ENCODE data around the gene MAGEA4. TPM values are rescaled to one million over a fixed set of nuclear protein-coding genes. Genes with fewer than 3 reads are reported as not detected.

Gene MAGEA4
- total and polyA plus RNA-seq, 10 donors, result not detected

DNA sequence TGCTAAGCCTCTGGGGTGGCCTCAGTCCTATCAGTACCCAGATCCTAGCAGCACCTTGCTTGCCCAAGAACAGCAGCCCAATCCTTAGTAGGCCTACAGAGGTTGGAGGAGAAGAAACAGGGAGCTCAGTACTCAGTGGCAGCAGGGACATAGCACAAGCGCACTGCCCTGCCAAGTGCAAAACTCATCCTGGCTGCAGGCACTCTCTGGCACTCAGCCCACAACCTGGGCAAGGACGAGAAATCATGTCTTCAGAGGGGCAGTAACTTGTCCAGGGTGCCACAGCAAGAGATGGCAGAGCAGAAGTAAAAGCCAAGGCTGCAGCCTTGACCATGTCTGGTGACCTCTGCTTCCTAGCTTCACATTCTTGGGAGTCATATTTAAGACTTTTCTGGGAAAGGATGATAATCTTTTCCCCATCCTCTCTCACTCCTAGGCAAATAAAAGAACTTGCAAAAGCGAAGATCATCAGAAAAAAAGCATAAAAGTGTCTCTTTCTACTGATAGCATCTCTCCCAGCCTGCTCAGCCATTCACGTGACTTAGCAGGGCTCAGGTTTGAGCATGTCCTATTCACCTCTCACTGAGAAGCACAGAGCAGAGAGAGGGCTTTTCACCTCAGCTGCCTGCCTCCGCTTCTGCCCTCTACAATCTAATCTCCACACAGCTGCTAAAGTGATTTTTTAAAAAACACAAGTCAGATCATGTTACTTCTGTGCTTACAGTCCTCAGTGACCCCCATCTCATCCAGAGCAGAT is 37.2 kb upstream of the MAGEA4 start:
- no peaks in the 10 kb centered on the region for H3K4me1 ChIP-seq
- H3K27ac ChIP-seq, result no peak overlapping the region
- no peaks in the 10 kb centered on the region for H3K27me3 ChIP-seq (replicated peaks in 1 of 7)
- WGBS, 5 donors, result 50 to 65% (median 53%) methylated on average over 4 to 5 of the region's 5 CpGs
- TF ChIP-seq, protein P1, sequence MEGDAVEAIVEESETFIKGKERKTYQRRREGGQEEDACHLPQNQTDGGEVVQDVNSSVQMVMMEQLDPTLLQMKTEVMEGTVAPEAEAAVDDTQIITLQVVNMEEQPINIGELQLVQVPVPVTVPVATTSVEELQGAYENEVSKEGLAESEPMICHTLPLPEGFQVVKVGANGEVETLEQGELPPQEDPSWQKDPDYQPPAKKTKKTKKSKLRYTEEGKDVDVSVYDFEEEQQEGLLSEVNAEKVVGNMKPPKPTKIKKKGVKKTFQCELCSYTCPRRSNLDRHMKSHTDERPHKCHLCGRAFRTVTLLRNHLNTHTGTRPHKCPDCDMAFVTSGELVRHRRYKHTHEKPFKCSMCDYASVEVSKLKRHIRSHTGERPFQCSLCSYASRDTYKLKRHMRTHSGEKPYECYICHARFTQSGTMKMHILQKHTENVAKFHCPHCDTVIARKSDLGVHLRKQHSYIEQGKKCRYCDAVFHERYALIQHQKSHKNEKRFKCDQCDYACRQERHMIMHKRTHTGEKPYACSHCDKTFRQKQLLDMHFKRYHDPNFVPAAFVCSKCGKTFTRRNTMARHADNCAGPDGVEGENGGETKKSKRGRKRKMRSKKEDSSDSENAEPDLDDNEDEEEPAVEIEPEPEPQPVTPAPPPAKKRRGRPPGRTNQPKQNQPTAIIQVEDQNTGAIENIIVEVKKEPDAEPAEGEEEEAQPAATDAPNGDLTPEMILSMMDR (IDR thresholded peaks at IDR 0.05 in 8 of 11, conservative IDR thresholded peaks at IDR 0.05 in 3 of 11), result no peak
- TF ChIP-seq POLR2A (IDR thresholded peaks at IDR 0.05) (no peak), POLR2AphosphoS5 (IDR thresholded peaks at IDR 0.05) (no peak)
- no peak overlapping the region for H3K4me3 ChIP-seq
- intact Hi-C loops (cut with DNase I; ENCODE audit: low total_unique reads), result no loop called here
- DNase-seq, result no peak
- H3K36me3 ChIP-seq, result no peaks in the 10 kb centered on the region
- peaks cover 0 to 4% (median 0%) of the 10 kb centered on the region in 8 donors for H3K9me3 ChIP-seq

DNA sequence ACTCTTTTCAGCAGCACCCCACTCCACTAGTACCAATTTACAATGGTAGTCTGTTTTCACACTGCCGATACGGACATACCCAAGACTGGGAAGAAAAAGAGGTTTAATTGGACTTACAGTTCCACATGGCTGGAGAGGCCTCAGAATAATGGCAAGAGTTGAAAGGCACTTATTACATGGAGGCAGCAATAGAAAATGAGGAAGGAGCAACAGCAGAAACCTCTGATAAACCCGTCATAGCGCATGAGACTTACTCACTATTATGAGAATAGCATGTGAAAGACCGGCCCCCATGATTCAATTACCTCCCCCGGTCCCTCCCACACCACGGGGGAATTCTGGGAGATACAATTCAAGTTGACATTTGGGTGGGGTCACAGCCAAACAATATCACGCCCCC is 34.1 kb upstream of the MAGEA4 start:
- WGBS, 5 donors, result 66 to 82% (median 72%) methylated on average over 8 of the region's 8 CpGs
- no peak for DNase-seq
- no peak overlapping the region for H3K4me3 ChIP-seq
- H3K36me3 ChIP-seq, result no peaks in the 10 kb centered on the region
- H3K4me1 ChIP-seq, result no peaks in the 10 kb centered on the region
- no peak overlapping the region for H3K27ac ChIP-seq
- H3K9me3 ChIP-seq, result peaks cover 0 to 4% (median 0%) of the 10 kb centered on the region in 8 donors
- TF ChIP-seq, protein P1 (IDR thresholded peaks at IDR 0.05 in 8 of 11, conservative IDR thresholded peaks at IDR 0.05 in 3 of 11), result no peak
- TF ChIP-seq POLR2AphosphoS5 (IDR thresholded peaks at IDR 0.05) (no peak), POLR2A (IDR thresholded peaks at IDR 0.05) (no peak)
- H3K27me3 ChIP-seq (replicated peaks in 1 of 7), result no peaks in the 10 kb centered on the region
- intact Hi-C loops (cut with DNase I; ENCODE audit: low total_unique reads), result no loop called here

DNA sequence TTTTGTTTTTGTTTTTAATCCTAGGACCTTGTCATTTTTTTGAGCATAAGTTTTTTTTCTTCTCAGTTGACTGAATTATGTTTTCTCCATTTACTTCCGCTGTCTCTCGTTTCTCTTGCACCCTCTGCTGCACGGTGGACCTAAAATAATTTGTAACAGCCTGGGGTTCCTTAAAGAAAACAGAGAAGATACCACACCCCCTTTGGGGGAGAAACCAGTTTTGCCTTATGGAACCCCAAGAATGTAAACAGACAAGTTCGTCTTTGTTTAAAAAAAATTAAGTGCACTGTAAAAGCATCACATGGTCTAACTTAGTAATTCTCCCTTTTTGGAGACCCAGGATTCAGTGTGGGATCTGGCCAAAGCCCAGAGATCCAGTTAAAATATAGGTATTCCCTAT is 32.8 kb upstream of the MAGEA4 start:
- no peaks in the 10 kb centered on the region for H3K4me1 ChIP-seq
- H3K36me3 ChIP-seq, result no peaks in the 10 kb centered on the region
- H3K4me3 ChIP-seq, result no peak overlapping the region
- H3K27me3 ChIP-seq (replicated peaks in 1 of 7), result no peaks in the 10 kb centered on the region
- intact Hi-C loops (cut with DNase I; ENCODE audit: low total_unique reads), result no loop called here
- H3K27ac ChIP-seq, result no peak overlapping the region
- peaks cover 0 to 4% (median 0%) of the 10 kb centered on the region in 8 donors for H3K9me3 ChIP-seq
- 73 to 84% (median 80%) methylated on average over 4 of the region's 4 CpGs for WGBS, 5 donors
- DNase-seq, result no peak
- TF ChIP-seq POLR2AphosphoS5 (IDR thresholded peaks at IDR 0.05), result no peak

DNA sequence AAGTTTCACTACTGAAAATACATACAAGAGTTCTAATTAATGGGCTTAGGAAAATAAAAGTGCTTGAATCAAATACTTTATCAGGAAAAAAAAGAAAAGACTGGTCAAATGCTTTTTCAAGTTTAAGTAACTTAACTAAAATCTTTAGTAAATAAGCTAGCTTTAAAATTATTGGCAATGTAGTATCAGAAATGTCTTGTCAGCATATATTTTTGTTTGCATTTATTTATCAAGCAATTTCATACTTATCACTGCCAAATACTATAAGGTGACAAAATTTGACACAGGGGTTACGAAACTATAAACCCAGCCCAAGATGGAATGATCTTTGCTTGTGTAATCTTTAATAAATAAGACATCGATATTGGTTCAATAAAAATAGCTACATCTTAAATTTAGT is 31.8 kb upstream of the MAGEA4 start:
- Histone ChIP-seq H3K4me1 (no peaks in the 10 kb centered on the region), H3K36me3 (no peaks in the 10 kb centered on the region), H3K27ac (no peak overlapping the region), H3K9me3 (peaks cover 0 to 4% (median 0%) of the 10 kb centered on the region in 8 donors), H3K27me3 (replicated peaks in 1 of 7) (no peaks in the 10 kb centered on the region), H3K4me3 (no peak overlapping the region)
- TF ChIP-seq POLR2A (IDR thresholded peaks at IDR 0.05) (no peak), POLR2AphosphoS5 (IDR thresholded peaks at IDR 0.05) (no peak)
- TF ChIP-seq, protein P1 (IDR thresholded peaks at IDR 0.05 in 8 of 11, conservative IDR thresholded peaks at IDR 0.05 in 3 of 11), result no peak
- intact Hi-C loops (cut with DNase I; ENCODE audit: low total_unique reads), result no loop called here
- WGBS, 5 donors, result 38 to 89% (median 59%) methylated on average over 2 of the region's 2 CpGs
- no peak for DNase-seq
